HepG2 (cell line): ENCODE results near the gene SFXN2. TPM values are rescaled to one million over a fixed set of nuclear protein-coding genes. Genes with fewer than 3 reads are reported as not detected.

Experiments used
- BATF2 ChIP-seq: sonication (generic); formaldehyde crosslinking; IDR thresholded peaks from 2 replicates; pipeline ENCODE4 v1.8.0; 2022; ENCODE audit warnings: mild to moderate bottlenecking, missing genetic modification reagents, moderate library complexity
- EEA1 ChIP-seq: sonication (generic); formaldehyde crosslinking; IDR thresholded peaks from 2 replicates; pipeline ENCODE4 v1.5.1; 2020; ENCODE audit warnings: mild to moderate bottlenecking, missing genetic modification reagents, borderline replicate concordance
- MED13 ChIP-seq: sonication (generic); formaldehyde crosslinking; IDR thresholded peaks from 2 replicates; pipeline ENCODE4 v1.5.0; 2020; ENCODE audit warnings: missing genetic modification reagents
- RNF219 ChIP-seq: sonication (generic); formaldehyde crosslinking; IDR thresholded peaks from 2 replicates; pipeline ENCODE4 v1.5.0; 2020; ENCODE audit warnings: mild to moderate bottlenecking, missing genetic modification reagents
- SAP130 ChIP-seq: IDR thresholded peaks from 2 replicates; pipeline ENCODE4 v1.6.1; 2016; ENCODE audit warnings: low read depth
- SMAD9 ChIP-seq: sonication (generic); formaldehyde crosslinking; IDR thresholded peaks from 2 replicates; pipeline ENCODE4 v1.5.1; 2020; ENCODE audit warnings: mild to moderate bottlenecking, missing genetic modification reagents
- THAP11 ChIP-seq: IDR thresholded peaks from 2 replicates; pipeline ENCODE4 v1.6.1; 2016; ENCODE audit warnings: missing biosample characterization, missing genetic modification reagents
- TRAFD1 ChIP-seq: sonication (generic); formaldehyde crosslinking; IDR thresholded peaks from 2 replicates; pipeline ENCODE4 v1.5.1; 2020; ENCODE audit warnings: missing genetic modification reagents, mild to moderate bottlenecking, borderline replicate concordance
- ZNF335 ChIP-seq: sonication (generic); formaldehyde crosslinking; IDR thresholded peaks from 2 replicates; pipeline ENCODE4 v1.4.0; 2020; ENCODE audit warnings: missing genetic modification reagents
- ZNF574 ChIP-seq: sonication (generic); formaldehyde crosslinking; IDR thresholded peaks from 2 replicates; pipeline ENCODE4 v1.4.0; 2020; ENCODE audit warnings: missing genetic modification reagents
- ZNF597 ChIP-seq: sonication (generic); formaldehyde crosslinking; IDR thresholded peaks from 2 replicates; pipeline ENCODE4 v1.5.0; 2020; ENCODE audit warnings: missing genetic modification reagents
- ZNF691 ChIP-seq: sonication (generic); formaldehyde crosslinking; IDR thresholded peaks from 2 replicates; pipeline ENCODE4 v1.4.0; 2020; ENCODE audit warnings: missing genetic modification reagents, low read depth, mild to moderate bottlenecking, borderline replicate concordance
- polyA plus RNA-seq, 8 experiments: library from polyadenylated mRNA; depleted of rRNA in 3 of 8; stranded (reverse) in 7 of 8; unstranded in 1 of 8; fragments of >200 nt; fragmentation: Illumina TruSeq in 4 of 8; extraction: Trizol in 4 of 8; gene quantifications; 2 replicates each; pipeline versions ENCODE4 v1.2.1 to v1.2.3, GENCODE V29; 2011 to 2016; ENCODE audit warnings: low read depth in 4 of 8, missing spikeins in 1 of 8, mixed read lengths in 1 of 8; ENCODE audit not compliant: insufficient read depth in 1 of 8
- total RNA-seq, 5 experiments: library from RNA; depleted of rRNA; stranded (reverse); fragments of >200 nt; fragmentation: Illumina TruSeq; extraction: Trizol; gene quantifications; 2 replicates each; pipeline ENCODE4 v1.2.3, GENCODE V29; 2016; ENCODE audit warnings: low read depth in 1 of 5

The SFXN2 gene
- total and polyA plus RNA-seq, 2 of the 13 experiments (the other 11 are each of a cell fraction or from before 2014, with no cell fraction given) = 12.8 to 21.1 TPM

GRCh38 chr10:102714621-102715455 lies at the start of gene SFXN2 (continued):
- TF ChIP-seq ZNF597 (CRISPR knock-in tag) (no peak), THAP11 (CRISPR knock-in tag) (no peak), ZNF335 (CRISPR knock-in tag) (peak; percentile 15; the same call in 1 of the 2 replicates), RNF219 (CRISPR knock-in tag) (no peak), ZNF691 (CRISPR knock-in tag) (no peak), ZNF574 (CRISPR knock-in tag) (no peak; the same call in 1 of the 2 replicates), BATF2 (no peak; the same call in 1 of the 2 replicates), MED13 (CRISPR knock-in tag) (no peak; the same call in 1 of the 2 replicates), TRAFD1 (no peak), EEA1 (CRISPR knock-in tag) (no peak), SAP130 (CRISPR knock-in tag) (peak; percentile 63), SMAD9 (CRISPR knock-in tag) (peak; percentile 28; the same call in 1 of the 2 replicates)
